ENCODE results near the gene INTS3. TPM values are rescaled to one million over a fixed set of nuclear protein-coding genes. Genes with fewer than 3 reads are reported as not detected.
A peak's percentile ranks its signal among the peaks of the same experiment; 100 is the strongest.

Gene INTS3
- total and polyA plus RNA-seq, 8 donors = 13.5 to 56.2 (median 20.0) TPM

- TF ChIP-seq, protein P1, sequence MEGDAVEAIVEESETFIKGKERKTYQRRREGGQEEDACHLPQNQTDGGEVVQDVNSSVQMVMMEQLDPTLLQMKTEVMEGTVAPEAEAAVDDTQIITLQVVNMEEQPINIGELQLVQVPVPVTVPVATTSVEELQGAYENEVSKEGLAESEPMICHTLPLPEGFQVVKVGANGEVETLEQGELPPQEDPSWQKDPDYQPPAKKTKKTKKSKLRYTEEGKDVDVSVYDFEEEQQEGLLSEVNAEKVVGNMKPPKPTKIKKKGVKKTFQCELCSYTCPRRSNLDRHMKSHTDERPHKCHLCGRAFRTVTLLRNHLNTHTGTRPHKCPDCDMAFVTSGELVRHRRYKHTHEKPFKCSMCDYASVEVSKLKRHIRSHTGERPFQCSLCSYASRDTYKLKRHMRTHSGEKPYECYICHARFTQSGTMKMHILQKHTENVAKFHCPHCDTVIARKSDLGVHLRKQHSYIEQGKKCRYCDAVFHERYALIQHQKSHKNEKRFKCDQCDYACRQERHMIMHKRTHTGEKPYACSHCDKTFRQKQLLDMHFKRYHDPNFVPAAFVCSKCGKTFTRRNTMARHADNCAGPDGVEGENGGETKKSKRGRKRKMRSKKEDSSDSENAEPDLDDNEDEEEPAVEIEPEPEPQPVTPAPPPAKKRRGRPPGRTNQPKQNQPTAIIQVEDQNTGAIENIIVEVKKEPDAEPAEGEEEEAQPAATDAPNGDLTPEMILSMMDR (IDR thresholded peaks at IDR 0.05) = no peak
- Histone ChIP-seq H3K9me3 (no peaks in the 10 kb centered on the region), H3K4me1 (peaks cover 0 to 6% (median 0%) of the 10 kb centered on the region in 3 donors), H3K4me3 (no peak overlapping the region), H3K36me3 (no peaks in the 10 kb centered on the region), H3K27me3 (no peaks in the 10 kb centered on the region), H3K27ac (peak overlapping the region in 1 of 4 donors; percentile 37)
- ATAC-seq (no peak), FAIRE-seq (no peak), DNase-seq (no peak)
- 92 to 97% methylated on average over 3 of the region's 3 CpGs for WGBS, 2 donors
- intact Hi-C loops (cut with DNase I) = no loop called here
Observed at GRCh38 chr1:153735090-153735420, 7.2 kb downstream of the INTS3 start.

DNA sequence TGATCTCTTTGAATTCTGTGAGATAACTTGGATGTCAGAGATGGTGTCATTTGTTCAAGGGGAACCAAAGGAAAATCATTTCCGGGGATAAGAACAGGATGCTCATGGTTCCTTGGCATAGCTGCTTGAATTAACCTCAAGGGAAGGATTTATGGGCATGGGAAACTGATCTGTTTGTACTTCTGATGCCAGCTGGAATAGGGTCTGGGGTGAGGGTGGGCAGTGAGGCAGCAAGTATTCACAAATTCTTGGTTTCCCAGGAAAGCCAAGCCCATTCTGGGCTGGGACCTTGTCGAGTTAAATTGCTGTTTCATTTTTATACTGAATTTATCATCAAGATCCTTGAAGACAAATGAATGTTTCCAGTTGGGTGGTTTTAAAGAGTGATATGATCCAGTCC is 14.1 kb downstream of the INTS3 start:
- H3K36me3 ChIP-seq = peaks cover 0 to 2% (median 0%) of the 10 kb centered on the region in 3 donors

GRCh38 chr1:153742411-153743142 is 14.7 kb downstream of the INTS3 start:
- peak in 4 of 6 donors; percentile 38 to 60 (median 54) for DNase-seq
- peak overlapping the region; percentile 49 to 83 (median 70) for H3K27ac ChIP-seq
- peaks cover 0 to 15% (median 11%) of the 10 kb centered on the region in 3 donors for H3K4me1 ChIP-seq
- intact Hi-C loops (cut with DNase I) = loop anchor here in 1 of 3 donors (5.0 kb wide), 1 partner anchor 60 kb away; no protein-coding TSS in a partner anchor
- H3K4me3 ChIP-seq = no peak overlapping the region
- no peaks in the 10 kb centered on the region for H3K9me3 ChIP-seq
- WGBS, 2 donors = 37 to 38% methylated on average over 5 of the region's 5 CpGs
- FAIRE-seq = no peak
- ATAC-seq = peak; percentile 81 to 93 (median 86)
- TF ChIP-seq, protein P1 (IDR thresholded peaks at IDR 0.05) = no peak
- peaks cover 0 to 8% (median 0%) of the 10 kb centered on the region in 3 donors for H3K36me3 ChIP-seq
- H3K27me3 ChIP-seq = no peaks in the 10 kb centered on the region

More for the DNA sequence above, 14.1 kb downstream of the INTS3 start:
- Histone ChIP-seq H3K27ac (peak overlapping the region; percentile 13 to 75 (median 53)), H3K4me3 (no peak overlapping the region), H3K9me3 (no peaks in the 10 kb centered on the region), H3K27me3 (no peaks in the 10 kb centered on the region), H3K4me1 (peaks cover 0 to 15% (median 11%) of the 10 kb centered on the region in 3 donors)
- DNase-seq (no peak), FAIRE-seq (no peak), ATAC-seq (no peak)
- intact Hi-C loops (cut with DNase I) = loop anchor here in 1 of 3 donors (5.0 kb wide), 1 partner anchor 60 kb away; no protein-coding TSS in a partner anchor
- 48 to 50% methylated on average over 2 of the region's 2 CpGs for WGBS, 2 donors
- TF ChIP-seq, protein P1 (IDR thresholded peaks at IDR 0.05) = no peak

DNA sequence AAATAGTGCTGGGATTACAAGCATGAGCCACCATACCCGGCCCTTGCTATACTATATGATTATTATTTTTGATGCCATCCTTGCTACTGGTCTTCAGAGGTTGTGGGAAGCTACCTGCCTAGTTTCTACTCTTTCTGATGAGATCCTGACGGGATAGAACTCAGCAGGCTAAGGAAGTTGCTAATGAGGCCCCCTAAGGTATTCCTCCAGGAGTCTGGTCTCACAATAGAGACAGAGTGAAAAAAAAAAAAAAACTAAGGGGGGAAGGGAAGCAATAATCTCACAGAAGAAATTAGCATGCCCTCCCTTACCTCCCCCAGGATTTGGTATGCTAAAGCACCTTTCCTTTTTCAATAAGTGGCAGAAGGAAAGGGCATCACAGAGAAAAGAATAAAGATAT is 17.6 kb downstream of the INTS3 start:
- WGBS, 2 donors = 94 to 96% methylated on average over 2 of the region's 2 CpGs
- intact Hi-C loops (cut with DNase I) = no loop called here
- H3K27ac ChIP-seq = no peak overlapping the region
- peaks cover 0 to 15% (median 11%) of the 10 kb centered on the region in 3 donors for H3K4me1 ChIP-seq
- DNase-seq (no peak), ATAC-seq (no peak), FAIRE-seq (no peak)
- peaks cover 0 to 9% (median 6%) of the 10 kb centered on the region in 3 donors for H3K36me3 ChIP-seq
- H3K27me3 ChIP-seq = no peaks in the 10 kb centered on the region
- TF ChIP-seq, protein P1 (IDR thresholded peaks at IDR 0.05) = no peak
- no peak overlapping the region for H3K4me3 ChIP-seq
- H3K9me3 ChIP-seq = no peaks in the 10 kb centered on the region

DNA sequence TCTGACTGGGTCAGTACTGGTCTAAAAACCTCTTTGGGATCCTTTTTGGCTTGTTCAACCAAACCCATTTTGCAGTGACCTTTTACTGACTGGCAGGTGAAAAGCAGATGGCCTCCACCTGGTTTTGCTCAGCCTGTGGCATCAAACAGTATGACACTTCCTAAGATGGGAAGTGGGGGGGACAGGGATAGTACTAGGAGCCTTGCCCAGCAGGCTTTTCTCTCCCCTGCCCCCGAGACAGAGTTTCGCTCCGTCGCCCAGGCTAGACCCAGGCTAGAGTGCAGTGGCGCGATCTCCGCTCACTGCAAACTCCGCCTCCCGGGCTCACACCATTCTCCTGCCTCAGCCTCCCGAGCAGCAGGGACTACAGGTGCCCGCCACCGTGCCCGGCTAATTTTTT is 18.3 kb downstream of the INTS3 start:
- FAIRE-seq (no peak), DNase-seq (no peak), ATAC-seq (no peak)
- intact Hi-C loops (cut with DNase I) = no loop called here
- WGBS, 2 donors = 87 to 92% methylated on average over 13 of the region's 13 CpGs
- TF ChIP-seq, protein P1 (IDR thresholded peaks at IDR 0.05) = no peak
- peaks cover 0 to 9% (median 9%) of the 10 kb centered on the region in 3 donors for H3K36me3 ChIP-seq
- no peaks in the 10 kb centered on the region for H3K9me3 ChIP-seq
- H3K27ac ChIP-seq = no peak overlapping the region
- no peaks in the 10 kb centered on the region for H3K27me3 ChIP-seq
- no peak overlapping the region for H3K4me3 ChIP-seq
- H3K4me1 ChIP-seq = peaks cover 0 to 15% (median 11%) of the 10 kb centered on the region in 3 donors

Measured in pancreas (tissue), 10 donors.